GM18499 (cell line): ENCODE results near the gene RINL.

Source experiments
- ATAC-seq: cut with Tn5 transposase; IDR thresholded peaks from one replicate; pipeline ENCODE4 v1.9.1; 2021; ENCODE audit warnings: moderate number of reproducible peaks; ENCODE audit not compliant: insufficient read depth, unreplicated experiment

The RINL gene

DNA sequence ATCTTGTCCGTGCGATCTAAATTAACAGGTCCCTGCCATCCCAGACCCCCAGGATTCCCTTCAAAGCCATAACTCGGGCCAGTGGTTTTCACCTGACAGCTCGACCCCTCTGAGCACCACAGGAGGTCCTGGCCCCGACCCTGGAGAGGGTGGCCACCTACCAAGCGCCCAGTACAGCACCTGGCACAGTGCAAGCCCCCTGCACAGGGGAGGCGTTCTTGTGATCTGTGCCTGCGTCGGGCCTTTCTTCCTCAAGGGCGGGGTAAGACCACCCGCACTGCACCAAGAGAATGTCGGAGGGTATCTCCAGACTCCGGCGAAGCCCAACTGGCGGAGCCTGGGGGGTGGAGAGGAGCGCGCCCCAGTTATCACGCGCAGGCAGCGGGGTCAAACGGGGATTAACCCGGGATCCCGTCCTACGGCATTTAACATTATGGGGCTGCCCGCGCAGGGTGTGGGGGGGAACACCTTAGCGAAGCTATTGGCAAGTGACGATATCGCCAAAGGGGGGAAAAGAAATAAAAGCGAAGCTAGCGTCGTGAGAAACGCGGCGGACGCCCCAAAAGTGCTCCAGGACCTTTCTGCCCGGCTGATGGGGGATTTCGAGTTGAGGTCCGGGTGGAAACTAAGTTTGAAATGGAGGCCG is 27.0 kb downstream of the RINL start:
- ATAC-seq = no peak

DNA sequence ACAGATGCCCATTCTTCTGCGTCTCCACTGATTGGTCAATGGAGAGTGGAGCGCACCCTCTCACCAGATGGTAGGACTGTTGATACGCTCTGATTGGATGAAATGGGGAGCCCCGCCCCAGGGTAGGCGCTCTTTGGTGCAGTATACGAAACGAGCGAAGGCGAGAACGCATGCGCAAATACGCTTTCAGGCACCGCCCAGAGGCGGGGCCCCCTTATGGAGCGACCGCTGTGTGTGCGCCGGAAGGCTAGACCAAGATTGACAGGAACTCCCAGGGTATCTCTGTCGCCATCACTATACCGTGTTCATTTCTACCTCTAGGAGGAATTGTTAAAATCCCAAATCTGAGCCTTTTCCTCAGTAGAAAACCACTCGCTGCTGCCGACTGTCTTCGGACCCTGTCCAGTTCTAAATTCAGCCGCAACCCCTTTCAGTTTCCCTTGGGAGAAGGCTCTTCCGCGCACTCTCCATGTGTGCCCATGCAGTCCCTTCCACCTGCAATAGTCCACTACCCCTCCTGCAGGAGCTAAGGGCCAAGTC is 27.6 kb downstream of the RINL start:
- peak; percentile 63 for ATAC-seq

DNA sequence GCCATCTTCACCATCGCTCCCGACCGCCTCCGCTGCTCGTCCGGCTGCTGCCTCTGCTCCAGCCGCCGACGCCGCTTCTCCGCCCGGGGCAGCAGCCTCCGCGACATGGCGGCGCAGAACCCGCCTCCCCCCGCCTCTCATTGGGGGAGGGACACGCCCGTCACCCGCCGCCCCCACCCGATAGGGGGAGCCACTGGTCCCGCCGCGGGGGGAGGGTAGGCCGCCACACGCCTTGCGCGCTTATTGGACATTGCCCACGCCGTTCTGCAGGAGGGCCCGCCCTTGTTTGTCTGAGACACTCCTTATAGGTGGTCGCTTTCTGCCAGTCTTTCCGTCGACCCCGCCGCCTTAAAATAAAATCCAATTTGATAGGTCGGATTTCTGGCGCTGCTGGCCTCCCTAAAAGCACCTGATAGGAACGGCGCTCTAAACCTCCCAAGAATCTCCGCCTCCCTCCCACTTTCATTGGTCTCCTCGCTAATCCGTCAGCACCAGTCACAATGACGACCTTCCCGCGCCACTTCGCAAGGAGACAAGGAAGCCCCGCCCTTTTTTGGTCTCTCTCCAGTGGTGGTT is 28.1 kb downstream of the RINL start, which contains the start of gene HNRNPL:
TSS of gene HNRNPL (minus strand) at position 127 of the 576 bp plus-strand sequence. CDS start at position 107, 20 bp downstream.
- peak; percentile 35 for ATAC-seq

DNA sequence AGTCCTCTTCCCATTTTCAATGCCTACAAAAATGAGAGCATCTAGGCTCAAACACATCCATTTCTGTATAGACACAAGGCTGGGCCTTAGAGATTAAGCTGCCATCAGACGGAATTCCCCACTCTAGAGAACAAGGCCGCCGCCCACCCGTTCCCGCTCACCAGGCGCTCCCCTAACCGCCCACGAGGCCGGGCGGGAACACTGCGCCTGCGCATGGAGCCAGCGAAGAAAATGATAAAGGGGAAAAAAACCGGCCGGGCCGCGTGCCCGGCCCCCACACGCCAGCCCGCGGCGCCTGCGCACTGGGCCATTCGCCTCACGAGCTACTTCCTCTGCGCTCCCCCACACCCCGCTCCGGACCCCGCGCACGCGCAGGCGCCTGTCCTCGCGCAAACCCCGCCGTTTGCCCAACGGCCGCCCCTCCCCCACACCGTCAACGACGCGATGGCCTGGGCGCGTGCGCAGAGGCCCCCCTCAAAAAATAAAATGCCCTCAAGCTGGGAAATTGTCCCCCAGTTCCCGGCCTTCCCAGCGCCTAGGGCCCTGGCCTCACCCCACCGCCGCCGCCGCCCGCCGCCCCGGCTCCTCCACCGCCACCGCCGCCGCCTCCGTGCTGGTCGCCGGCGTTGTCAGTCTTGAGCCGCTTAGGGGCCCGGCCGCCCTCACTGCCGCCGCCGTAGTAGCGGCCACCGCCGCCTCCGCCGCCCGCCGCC is 28.8 kb downstream of the RINL start:
- ATAC-seq = no peak

DNA sequence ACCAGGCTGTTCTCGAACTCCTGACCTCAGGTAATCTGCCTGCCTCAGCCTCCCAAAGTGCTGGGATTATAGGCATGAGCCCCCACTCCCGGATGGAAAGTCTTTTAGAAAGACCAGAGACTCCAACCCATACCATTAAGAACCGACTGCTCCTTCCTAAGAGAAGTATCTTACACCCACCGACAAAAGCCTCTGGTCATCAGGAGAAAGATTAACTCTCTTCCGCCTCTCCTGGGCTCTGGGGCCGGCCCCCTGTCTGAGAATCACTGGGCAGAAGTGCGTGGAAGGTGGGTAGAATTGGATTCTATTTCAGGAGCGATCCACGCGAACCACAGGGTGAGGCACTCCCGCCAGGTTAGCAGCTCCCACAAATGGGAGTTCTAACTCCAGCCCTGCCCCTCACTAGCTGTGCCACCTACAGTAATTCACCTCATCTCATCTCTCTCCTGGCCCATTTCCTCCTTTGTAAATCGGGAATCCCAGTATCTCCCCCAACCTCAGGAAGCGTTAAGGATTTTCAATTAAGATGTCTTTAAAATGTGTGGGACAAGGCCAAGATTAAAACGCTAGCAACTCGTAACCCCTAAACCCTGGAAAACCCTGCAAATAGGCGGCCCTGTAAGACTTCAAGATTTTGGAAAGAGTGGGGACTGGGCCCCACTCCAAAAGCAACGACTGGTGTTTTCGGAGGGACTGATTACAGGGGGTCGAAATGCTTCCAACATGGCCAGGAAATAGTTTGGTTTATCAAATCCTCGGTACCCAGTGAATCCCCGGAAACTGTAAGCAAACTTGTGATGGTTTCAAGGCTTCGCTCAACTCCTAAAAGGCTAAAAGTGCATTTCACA is 29.6 kb downstream of the RINL start:
- ATAC-seq = no peak

DNA sequence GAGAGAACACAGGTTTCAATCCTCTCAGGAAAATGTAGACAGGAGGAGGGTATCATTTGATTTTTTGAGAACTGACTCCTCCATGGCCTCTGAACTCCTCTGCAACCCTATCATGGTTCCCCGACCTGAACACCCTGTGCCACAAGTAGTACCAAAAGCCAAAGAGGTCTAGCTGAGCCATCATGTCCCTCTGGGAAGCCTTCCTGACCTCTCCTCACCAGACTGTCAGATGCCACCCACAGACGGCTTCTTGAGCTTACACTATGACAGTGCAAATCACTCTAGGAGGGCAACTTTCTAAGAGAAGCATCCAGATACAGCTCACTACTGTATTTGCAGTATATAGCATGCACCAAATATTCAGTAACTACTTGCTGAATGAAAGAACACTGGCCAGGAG is 32.0 kb downstream of the RINL start:
- ATAC-seq = no peak

DNA sequence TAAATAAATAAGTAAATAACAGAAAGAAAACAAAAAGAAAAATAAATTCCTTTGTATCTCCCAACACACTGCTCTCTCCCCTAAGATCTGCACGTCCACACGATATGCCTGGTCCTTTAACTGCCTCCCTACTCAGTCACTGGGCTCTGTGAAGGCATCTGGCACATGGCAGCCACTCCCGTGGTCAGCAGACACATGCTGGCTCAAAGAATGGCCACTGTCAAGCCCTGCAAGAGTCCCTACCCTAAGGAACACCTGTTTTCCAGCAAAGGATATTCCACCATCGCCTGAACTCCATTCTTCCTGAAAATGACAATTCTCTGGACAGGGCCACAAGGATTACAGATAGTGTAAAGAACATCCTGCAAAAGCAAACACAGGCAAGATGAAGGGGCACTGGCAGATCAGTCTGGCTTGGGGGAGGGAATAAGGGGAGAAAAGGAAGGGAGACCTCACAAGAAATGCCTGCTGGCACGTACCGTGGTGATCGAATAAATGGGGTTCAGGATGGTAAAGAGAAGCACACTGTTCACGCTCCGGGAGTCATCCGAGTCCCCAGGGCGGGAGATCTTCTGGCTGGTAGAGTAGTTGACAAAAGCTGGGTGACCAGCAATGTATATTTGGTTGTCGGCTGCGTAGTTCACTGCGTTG is 32.6 kb downstream of the RINL start:
- no peak for ATAC-seq

DNA sequence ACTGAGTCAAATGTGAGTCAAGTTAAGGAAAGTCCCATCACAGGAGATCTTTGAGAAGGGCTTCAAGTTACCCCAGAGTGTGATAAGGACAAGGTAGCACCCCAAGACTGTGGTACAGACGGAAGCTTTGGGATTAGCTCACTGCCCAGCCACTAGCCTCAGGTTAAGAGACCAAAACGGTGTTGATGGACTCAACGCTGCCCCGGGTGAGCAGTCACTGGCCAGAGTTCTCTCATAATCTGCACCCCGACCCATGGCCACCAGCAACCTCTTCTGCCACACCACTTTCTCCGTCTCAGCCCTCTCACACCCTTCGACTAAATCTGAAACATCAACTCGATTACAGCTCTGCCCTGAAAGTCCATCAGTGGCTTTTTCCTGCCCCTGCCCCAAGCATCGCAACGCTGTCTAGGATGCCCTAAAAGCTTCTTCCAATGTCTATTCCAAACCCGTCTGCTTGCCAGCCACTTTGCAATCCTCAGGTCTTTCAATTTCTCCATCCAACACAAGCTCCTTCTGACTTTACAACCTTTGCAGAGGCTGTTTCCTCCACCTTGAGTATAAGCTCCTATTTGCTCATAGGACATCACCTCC is 33.9 kb downstream of the RINL start:
- ATAC-seq = no peak

DNA sequence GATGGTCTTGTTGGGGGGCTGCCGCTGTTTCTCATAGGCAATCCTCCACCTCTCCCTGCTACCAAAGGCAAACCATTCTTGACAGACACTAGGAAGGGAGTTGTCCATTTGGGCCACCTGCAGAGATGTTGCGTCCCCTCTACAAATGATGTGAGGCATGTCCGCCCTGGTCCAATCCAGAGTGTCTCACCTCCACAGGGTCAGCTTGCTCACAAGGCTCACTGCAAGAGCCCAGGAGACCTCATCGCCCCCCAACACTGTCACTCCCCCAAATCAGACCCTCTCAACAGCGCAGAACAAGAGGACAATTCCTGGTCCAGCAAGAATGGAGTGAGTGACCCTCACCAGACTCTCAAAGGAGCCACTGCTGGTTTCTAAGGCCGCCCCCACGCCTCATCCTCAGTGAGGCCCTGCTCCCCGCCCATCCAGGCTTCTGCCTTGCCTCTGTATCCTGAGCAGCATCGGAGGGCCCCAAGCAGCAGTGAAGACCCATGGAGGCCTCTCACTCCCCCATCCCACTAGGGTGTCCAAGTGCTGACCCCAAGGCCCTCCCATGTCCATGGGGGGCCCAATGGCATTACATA is 34.8 kb downstream of the RINL start:
- no peak for ATAC-seq

DNA sequence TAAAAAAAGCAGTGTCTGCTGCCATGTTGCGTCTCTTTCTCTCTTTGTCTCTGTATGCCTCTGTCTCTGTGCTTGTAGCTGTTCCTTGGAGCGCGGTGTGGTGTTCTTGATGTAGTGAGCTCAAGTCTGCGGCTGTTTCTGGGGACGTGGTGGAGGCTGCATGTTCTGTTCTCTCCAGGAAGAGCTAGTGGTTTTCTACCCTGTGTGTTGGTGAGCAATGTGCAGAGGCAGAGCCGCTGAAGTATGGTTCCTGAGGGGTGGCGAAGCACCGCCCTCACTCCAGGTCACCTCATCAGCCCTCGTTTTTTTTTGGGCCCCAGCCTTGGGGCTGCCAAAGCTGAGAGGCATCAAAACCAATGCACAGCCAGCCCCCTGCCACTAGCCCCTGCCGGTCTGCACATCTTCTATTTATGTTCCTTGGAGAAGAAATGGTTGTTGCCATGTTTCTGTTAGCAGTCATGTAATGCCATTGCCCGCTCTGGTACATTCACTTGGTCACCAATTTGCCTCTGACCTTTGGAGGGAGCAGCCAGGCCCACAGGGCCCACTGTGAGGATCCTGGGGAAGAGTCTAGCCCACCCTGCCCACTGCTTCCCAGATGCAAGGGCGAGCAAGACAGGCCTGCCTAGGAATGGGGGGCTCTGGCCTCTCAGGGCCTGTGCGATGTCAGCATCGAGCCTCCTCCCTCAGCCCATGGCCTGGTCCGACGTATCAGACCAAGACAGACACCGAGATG is 35.5 kb downstream of the RINL start:
- no peak for ATAC-seq

DNA sequence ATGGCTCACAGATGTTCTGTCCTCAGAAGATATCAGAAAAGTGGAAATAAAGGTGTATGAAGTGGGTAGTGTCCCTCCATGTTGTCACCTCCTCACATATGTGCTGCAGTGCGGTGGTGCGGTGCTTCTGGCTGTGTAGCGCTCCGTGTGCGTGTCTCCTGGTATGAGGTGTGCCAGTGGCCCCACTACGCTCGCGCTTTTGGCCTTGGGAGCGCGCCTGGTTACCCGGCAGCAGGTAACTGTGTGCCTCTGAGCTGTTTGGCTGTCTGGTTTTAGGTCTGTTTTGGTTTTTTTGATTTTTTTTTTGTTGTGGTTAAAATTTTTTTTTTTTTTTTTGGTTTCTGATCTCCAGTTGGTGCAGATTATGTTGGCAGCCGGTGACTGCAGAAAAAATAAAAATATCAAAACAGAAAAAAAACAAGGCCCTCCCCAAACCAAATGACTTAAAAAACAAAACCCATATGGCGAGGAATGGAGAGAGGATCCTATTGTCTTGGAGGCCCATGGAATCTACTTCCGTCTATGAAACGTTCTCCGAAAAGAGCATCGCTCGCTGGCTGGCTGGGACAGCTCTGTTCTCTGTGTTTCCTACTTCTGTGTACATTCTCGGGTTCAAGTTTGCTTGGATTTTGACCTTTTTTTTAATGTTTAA is 36.2 kb downstream of the RINL start:
- ATAC-seq = no peak

DNA sequence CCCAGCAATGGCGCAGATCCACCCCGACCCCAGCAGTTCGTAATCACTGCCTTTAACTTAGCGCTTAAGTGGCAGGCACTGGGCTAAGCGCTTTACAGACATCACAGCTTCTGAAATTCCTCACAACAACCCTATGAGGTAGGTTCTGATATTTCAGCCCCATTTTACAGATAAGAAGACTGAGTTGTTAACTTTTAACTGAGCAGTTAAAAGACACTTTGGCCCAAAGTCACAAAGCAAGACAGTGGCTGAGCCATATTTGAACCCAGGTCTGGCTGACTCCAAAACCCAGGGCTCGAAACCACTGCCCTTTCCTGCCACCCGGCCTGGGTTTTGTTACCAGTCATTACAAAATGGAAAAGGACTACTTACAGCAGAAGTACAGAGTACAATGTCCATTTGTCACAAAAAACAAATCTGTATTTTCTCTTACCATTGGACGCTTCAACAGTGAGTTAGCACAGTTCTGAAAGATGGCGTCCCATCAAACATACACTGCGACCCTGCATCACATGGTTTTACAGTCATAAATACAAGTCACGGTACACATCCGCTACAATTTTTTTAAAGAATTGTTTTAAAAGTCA is 36.8 kb downstream of the RINL start:
- ATAC-seq = no peak

DNA sequence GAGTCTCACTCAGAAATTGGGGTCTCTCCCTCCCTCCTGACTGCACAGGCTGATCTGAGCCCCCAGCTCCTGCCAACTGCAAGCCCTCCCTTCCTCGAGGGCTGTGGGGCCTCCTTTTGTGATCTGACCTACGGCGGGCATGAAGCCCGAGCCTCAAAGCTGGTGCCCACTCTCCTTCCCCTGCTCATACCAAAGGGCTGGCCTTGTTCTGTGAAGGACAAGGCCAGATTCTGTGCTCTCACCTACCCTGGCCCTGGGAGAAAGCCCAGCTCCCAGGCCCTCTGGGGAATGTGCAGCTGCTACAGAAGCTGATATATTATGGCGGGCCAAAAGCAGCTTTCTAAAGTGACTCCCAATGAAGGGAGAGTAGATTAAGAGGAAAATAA is 37.5 kb downstream of the RINL start:
- ATAC-seq = no peak

DNA sequence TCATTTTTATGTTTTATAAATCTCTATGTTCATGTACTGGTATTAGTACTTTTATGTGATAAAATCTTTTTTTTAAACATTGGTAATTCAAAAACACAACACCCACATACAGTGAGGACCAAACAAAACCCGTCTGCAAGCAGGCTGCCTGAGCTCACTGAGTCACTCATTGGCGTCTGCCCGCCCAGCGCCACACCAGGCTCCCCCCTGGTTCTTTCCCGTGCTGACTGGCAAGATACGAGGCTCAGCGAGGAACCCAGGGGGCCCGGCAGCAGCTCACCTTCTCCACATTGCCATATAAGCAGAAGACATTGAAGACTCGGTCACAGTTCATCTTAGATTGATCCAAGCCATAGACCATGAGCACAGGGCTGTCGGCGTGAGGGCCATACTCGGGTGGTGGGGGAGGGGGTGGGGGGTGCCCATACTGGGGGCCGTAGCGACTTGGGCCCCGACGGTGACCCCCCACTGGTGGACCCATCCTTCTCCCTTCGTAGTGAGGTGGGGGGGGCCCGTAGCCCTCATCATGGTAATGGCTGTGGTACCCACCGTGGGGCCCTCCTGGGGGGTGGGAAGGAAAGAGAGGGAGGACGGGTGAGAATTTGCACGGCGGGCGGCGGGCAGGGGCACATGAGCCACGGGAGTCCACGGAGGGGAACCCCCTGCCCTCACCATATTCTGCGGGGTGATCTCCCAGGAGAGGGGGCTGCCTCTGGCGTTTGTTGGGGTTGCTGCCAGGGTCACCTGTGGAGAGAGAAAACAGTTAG is 38.1 kb downstream of the RINL start:
- no peak for ATAC-seq

DNA sequence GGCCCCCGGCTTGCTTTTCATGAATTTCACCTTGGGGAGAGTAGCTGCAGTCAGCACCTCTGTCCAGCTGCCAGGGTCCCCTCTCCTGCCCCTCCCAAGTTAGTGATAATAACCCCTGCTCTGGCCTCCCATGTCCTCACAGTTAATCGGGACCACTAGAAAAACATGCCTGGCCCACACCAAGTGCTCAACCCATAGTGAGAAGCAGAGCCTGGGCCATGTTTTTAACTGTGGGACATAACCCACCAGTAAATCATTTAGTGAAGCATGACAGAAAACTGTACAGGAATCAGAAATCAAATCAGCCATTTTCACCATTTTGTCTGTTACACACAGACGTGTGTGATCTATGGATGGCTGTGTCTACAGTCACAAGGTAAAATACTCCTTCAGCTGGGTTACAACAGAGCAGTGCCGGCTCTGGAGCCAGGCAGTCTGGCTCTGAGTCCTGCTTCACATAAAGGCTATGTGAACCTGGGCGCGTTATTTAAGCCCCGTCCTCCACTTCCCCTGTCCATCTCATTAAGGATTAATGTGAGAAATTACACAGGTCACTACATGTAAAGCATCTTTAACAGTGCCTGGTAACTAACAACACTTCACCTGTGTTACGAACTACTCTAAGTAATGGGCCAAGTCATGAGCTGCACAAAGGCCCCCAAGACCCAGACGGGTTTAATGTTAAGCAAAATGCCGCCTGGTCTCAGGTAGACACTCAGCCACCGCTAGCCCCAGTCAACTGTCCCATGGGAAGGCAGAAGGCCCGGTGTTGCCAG is 38.9 kb downstream of the RINL start:
- ATAC-seq = no peak

DNA sequence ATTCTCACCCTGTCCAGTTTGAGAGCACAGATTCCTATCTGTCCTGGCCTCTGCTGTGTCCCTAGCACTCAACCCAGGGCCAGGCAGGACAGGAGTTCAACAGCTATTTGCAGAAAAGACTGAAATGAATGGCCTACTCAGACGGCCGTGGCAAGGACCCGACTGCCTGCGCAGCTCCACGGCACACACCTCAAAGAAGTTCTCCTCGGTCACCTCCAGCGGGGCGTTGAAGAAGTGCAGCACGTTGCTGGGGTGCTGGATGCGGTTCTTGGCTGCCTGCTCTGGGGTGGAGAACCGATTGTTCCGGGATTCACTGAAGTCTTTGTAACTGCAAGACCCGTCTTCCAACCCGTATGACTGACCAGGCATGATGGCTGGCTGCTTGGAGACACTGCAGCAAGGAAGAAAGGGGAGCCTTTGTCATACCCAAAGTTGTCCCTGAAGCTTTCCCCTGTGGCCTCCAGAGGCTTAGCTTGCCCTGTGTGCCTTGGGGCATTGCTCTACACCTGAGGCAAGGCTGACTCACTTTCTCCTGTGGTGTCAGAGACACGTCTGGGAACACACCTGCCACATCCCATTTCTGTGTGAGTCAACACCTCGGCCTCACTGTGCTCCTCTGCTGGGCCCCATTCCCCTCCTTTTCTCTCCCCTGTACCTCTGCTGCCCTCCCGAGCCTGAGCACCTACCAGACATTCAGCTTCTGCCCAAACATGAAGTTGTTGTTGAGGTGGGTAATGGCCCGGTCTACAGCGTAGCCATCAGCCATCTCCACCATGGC is 39.7 kb downstream of the RINL start:
- ATAC-seq = no peak
